Stomach (tissue), 9 donors: ENCODE measurements around the gene VPS13D. TPM values are rescaled to one million over a fixed set of nuclear protein-coding genes. Genes with fewer than 3 reads are reported as not detected.

ENCODE experiments used
- DNase-seq, 2 donors: peaks; one replicate each; pipeline versions ENCODE4 v3.0.0 to v3.0.0-alpha.2; 2013 to 2019
- H3K27ac ChIP-seq, 5 donors: fragments of 200-600 bp in 4 of 5; sonication (generic) in 4 of 5; one replicate each; pipeline ENCODE4 v1.5.1; 2013 to 2019; ENCODE audit warnings: mild to moderate bottlenecking in 1 of 5, moderate library complexity in 1 of 5
- H3K27me3 ChIP-seq, 3 donors: fragments of 200-600 bp; sonication (generic); one replicate each; pipeline ENCODE4 v1.5.1; 2017 to 2019; ENCODE audit warnings: mixed run types in 1 of 3
- H3K36me3 ChIP-seq, 4 donors: fragments of 200-600 bp; sonication (generic); 1 replicate in 3 of 4; 2 replicates in 1 of 4; pipeline ENCODE4 v1.5.1; 2016 to 2019
- H3K4me1 ChIP-seq, 4 donors: fragments of 200-600 bp; sonication (generic); one replicate each; pipeline ENCODE4 v1.5.1; 2016 to 2019
- H3K4me3 ChIP-seq, 4 donors: fragments of 200-600 bp; sonication (generic) in 3 of 4; one replicate each; pipeline ENCODE4 v1.5.1; 2016 to 2019; ENCODE audit warnings: mild to moderate bottlenecking in 1 of 4
- H3K9me3 ChIP-seq, 4 donors: fragments of 200-600 bp; sonication (generic); one replicate each; pipeline ENCODE4 v1.5.1; 2016 to 2019
- CTCF ChIP-seq, 7 experiments: fragments of 450-650 bp in 4 of 7; fragments of 200-600 bp in 3 of 7; sonication (generic) in 3 of 7; IDR thresholded peaks; one replicate each; pipeline ENCODE4 v1.5.1; 2016 to 2019; ENCODE audit warnings: antibody characterized with exemption in 7 of 7, control low read depth in 2 of 7, mild to moderate bottlenecking in 1 of 7
- EP300 ChIP-seq: sonication (generic); formaldehyde crosslinking; IDR thresholded peaks from one replicate; pipeline ENCODE4 v1.6.1; 2017; ENCODE audit warnings: antibody characterized with exemption
- POLR2A ChIP-seq, 4 donors: fragments of 450-650 bp; IDR thresholded peaks; one replicate each; pipeline ENCODE4 v1.6.1; 2016; ENCODE audit warnings: antibody characterized with exemption in 4 of 4, control low read depth in 2 of 4, mild to moderate bottlenecking in 1 of 4, moderate library complexity in 1 of 4
- POLR2AphosphoS5 ChIP-seq, 3 donors: sonication (generic); formaldehyde crosslinking; IDR thresholded peaks; one replicate each; pipeline ENCODE4 v1.6.1; 2016; ENCODE audit warnings: antibody characterized with exemption in 3 of 3
- WGBS, 5 donors: extraction: QIAGEN DNeasy Blood & Tissue Kit in 3 of 5; methylation state at CpG; one replicate each; pipeline versions ENCODE4 v1.1.5 to v1.1.7; 2013 to 2018; 5-methylcytosine and 5-hydroxymethylcytosine counted together
- intact Hi-C: fragments of 100-400 bp; cut with DNase I; formaldehyde crosslinking; loops from one replicate; pipeline ENCODE4 v1.15.1; 2023; ENCODE audit warnings: low total_unique reads
- polyA plus RNA-seq, 3 donors: library from polyadenylated mRNA; stranded (reverse); fragments of 200-250 nt; gene quantifications; one replicate each; pipeline ENCODE4 v1.2.3, GENCODE V29; 2013
- total RNA-seq, 5 donors: library from RNA; depleted of rRNA; stranded (reverse); fragments of >200 nt; gene quantifications; one replicate each; pipeline versions ENCODE4 v1.1.0 to v1.2.3, GENCODE V29; 2014 to 2016
- donor health status: healthy with polysubstance abuse.
- donor health status: Bipolar disorder and iron deficiency.
- donor health status: healthy.

Gene VPS13D
- total and polyA plus RNA-seq, 8 donors = 6.7 to 106 (median 66.5) TPM

- peaks cover 0 to 5% (median 0%) of the 10 kb centered on the region in 4 donors for H3K9me3 ChIP-seq
- H3K4me3 ChIP-seq = no peak overlapping the region
- peaks cover 7 to 36% (median 27%) of the 10 kb centered on the region in 4 donors for H3K36me3 ChIP-seq
- H3K4me1 ChIP-seq = peaks cover 17 to 32% (median 20%) of the 10 kb centered on the region in 4 donors
- 94 to 99% (median 96%) methylated on average over 6 of the region's 6 CpGs for WGBS, 5 donors
- intact Hi-C loops = no loop called here
- H3K27ac ChIP-seq = no peak overlapping the region
- no peaks in the 10 kb centered on the region for H3K27me3 ChIP-seq
- TF ChIP-seq POLR2AphosphoS5 (IDR thresholded peaks at IDR 0.05) (no peak), EP300 (no peak), POLR2A (IDR thresholded peaks at IDR 0.05) (no peak), CTCF (IDR thresholded peaks at IDR 0.05) (no peak)
- no peak for DNase-seq
These were observed 181.9 kb downstream of the VPS13D start for GRCh38 chr1:12411747-12412146.

DNA sequence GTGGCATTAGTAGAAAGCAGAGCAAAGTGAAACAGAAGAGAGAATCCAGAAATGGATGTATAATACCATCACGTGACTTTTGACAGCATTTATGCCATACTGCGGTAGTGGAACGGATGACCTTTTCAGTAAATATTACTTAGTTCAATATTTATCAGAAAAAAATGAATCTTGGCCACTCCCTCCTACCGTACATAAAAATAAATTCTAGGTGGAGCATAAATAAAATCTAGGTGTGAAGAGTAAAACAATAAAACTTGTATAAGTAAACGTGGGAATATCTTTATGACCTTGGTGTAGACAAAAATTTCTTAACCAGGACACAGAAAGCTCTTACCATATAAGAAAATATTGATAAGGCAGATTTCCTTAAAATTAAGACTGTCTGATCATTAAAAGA is 182.6 kb downstream of the VPS13D start:
- no peak for TF ChIP-seq POLR2AphosphoS5 (IDR thresholded peaks at IDR 0.05)
- no peak for TF ChIP-seq POLR2A (IDR thresholded peaks at IDR 0.05)
- TF ChIP-seq EP300 = no peak
- no peak for TF ChIP-seq CTCF (IDR thresholded peaks at IDR 0.05)
- DNase-seq = no peak
- intact Hi-C loops = no loop called here
- Histone ChIP-seq H3K4me1 (peaks cover 10 to 25% (median 14%) of the 10 kb centered on the region in 4 donors), H3K27me3 (no peaks in the 10 kb centered on the region), H3K27ac (no peak overlapping the region), H3K9me3 (peaks cover 0 to 5% (median 0%) of the 10 kb centered on the region in 4 donors), H3K4me3 (no peak overlapping the region), H3K36me3 (peaks cover 13 to 43% (median 34%) of the 10 kb centered on the region in 4 donors)
- WGBS, 5 donors = 84 to 95% (median 90%) methylated on average over 5 of the region's 5 CpGs

DNA sequence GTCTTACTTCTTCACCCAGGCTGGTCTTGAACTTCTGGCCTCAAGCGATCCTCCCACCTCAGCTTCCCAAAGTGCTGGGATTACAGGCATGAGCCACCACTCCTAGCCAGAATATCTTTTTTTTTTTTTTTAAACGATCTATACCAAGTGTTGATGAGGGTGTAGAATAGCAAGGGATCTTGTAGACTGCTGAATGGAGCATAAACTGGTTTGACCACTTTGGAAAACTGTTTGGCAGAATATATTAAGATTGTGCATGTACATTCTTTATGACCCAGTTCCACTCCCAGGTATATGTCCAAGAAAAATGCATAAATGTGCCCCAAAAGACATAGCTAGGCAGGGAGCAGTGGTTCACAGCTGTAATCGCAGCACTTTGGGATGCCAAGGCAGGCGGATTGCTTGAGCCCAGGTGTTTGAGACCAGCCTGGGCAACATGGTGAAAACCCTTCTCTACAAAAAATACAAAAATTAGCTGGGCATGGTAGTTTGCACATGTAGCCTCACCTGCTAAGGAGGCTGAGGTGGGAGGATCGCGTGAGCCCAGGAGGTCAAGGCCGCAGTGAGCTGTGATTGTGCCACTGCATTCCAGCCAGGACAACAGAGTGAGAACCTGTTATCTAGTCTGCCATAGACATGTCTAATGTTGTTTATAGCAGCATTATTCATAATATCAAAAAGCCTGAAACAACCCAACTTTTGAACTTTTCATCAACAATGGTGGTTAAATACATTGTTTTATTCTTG is 184.0 kb downstream of the VPS13D start:
- Histone ChIP-seq H3K27me3 (no peaks in the 10 kb centered on the region), H3K9me3 (peaks cover 0 to 5% (median 0%) of the 10 kb centered on the region in 4 donors), H3K27ac (no peak overlapping the region), H3K36me3 (peaks cover 13 to 54% (median 48%) of the 10 kb centered on the region in 4 donors), H3K4me3 (no peak overlapping the region), H3K4me1 (peaks cover 0 to 11% (median under 1%) of the 10 kb centered on the region in 4 donors)
- no peak for TF ChIP-seq POLR2AphosphoS5 (IDR thresholded peaks at IDR 0.05)
- no peak for TF ChIP-seq CTCF (IDR thresholded peaks at IDR 0.05)
- no peak for TF ChIP-seq POLR2A (IDR thresholded peaks at IDR 0.05)
- no peak for TF ChIP-seq EP300
- intact Hi-C loops = no loop called here
- 88 to 95% (median 90%) methylated on average over 7 of the region's 7 CpGs for WGBS, 5 donors
- DNase-seq = peak in 1 of 2 donors; percentile 36

DNA sequence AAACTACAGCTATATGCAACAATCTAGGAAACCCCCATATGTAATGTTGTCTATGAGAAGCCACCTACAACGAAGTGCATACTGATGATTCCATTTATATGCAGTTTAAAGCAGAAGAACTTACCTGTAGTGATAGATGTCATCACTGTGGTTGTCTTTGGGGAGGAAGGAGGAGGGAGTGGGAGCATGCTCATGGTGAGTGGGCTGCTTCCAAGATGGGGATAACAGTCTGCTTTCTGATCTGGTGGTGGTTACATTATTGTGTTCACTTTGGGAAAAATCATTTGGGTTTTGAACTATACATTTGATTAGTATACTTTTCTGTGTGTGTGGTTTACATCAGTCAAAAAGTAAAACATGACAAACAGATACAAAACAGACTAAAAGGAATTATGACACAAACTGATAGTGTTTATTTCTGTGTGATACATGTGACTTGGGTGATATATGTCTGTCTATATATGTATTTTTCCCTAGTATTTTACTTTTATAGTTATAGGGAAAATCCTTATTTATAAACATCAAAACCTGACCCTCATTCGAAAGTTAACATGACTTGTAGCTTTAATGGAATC is 184.7 kb downstream of the VPS13D start:
- Histone ChIP-seq H3K4me1 (peaks cover 0 to 6% (median 0%) of the 10 kb centered on the region in 4 donors), H3K36me3 (peaks cover 13 to 60% (median 54%) of the 10 kb centered on the region in 4 donors), H3K27me3 (no peaks in the 10 kb centered on the region), H3K27ac (no peak overlapping the region), H3K9me3 (peaks cover 0 to 5% (median 0%) of the 10 kb centered on the region in 4 donors), H3K4me3 (no peak overlapping the region)
- no peak for DNase-seq
- intact Hi-C loops = no loop called here
- no peak for TF ChIP-seq POLR2AphosphoS5 (IDR thresholded peaks at IDR 0.05)
- TF ChIP-seq CTCF (IDR thresholded peaks at IDR 0.05) = no peak
- WGBS, 5 donors = 70 to 95% (median 90%) methylated on average over 2 of the region's 2 CpGs
